CD14-positive monocyte (primary cell): ENCODE measurements around the gene TENM3. TPM values are rescaled to one million over a fixed set of nuclear protein-coding genes. Genes with fewer than 3 reads are reported as not detected.

Experiments
- DNase-seq, 3 donors: peaks; one replicate each; pipeline ENCODE4 v3.0.0-alpha.2; 2011 to 2022
- H2AFZ ChIP-seq: 2 replicates; pipeline ENCODE4 v1.6.0; 2012; ENCODE audit warnings: mild to moderate bottlenecking, low read depth, low read length, inconsistent platforms; ENCODE audit not compliant: insufficient read depth, poor library complexity, severe bottlenecking
- H3K27ac ChIP-seq, 2 donors: 1 replicate in 1 of 2; 2 replicates in 1 of 2; pipeline ENCODE4 v1.5.1; 2012 to 2013; ENCODE audit warnings: low read length in 2 of 2, control low read depth in 1 of 2, inconsistent platforms in 1 of 2, low read depth in 1 of 2, mild to moderate bottlenecking in 1 of 2
- H3K27me3 ChIP-seq, 2 donors: one replicate each; pipeline versions ENCODE4 v1.6.0 to v1.6.1; 2011 to 2013; ENCODE audit warnings: low read length in 2 of 2; ENCODE audit not compliant: control insufficient read depth in 2 of 2, insufficient read depth in 2 of 2
- H3K36me3 ChIP-seq, 2 donors: replicated peaks in 1 of 2; 1 replicate in 1 of 2; 2 replicates in 1 of 2; pipeline versions ENCODE4 v1.5.1 to v1.6.1; 2012 to 2013; ENCODE audit warnings: low read length in 2 of 2, control low read depth in 1 of 2, inconsistent platforms in 1 of 2, mild to moderate bottlenecking in 1 of 2; ENCODE audit not compliant: insufficient read depth in 2 of 2, control insufficient read depth in 1 of 2
- H3K4me1 ChIP-seq, 2 donors: 1 replicate in 1 of 2; 2 replicates in 1 of 2; pipeline versions ENCODE4 v1.5.1 to v1.6.1; 2012 to 2013; ENCODE audit warnings: low read length in 2 of 2, control low read depth in 1 of 2, inconsistent platforms in 1 of 2, mild to moderate bottlenecking in 1 of 2, moderate library complexity in 1 of 2; ENCODE audit not compliant: insufficient read depth in 2 of 2, control insufficient read depth in 1 of 2
- H3K4me2 ChIP-seq: replicated peaks from 2 replicates; pipeline ENCODE3; 2012; ENCODE audit warnings: low read length, moderate library complexity, mild to moderate bottlenecking; ENCODE audit not compliant: poor library complexity, severe bottlenecking; ENCODE audit errors: extremely low read depth
- H3K4me3 ChIP-seq, 3 experiments: fragments of 200-600 bp in 1 of 3; sonication (generic) in 1 of 3; replicated peaks in 1 of 3; 1 replicate in 2 of 3; 2 replicates in 1 of 3; pipeline ENCODE4 v1.5.1; 2011 to 2013; ENCODE audit warnings: low read length in 3 of 3, mild to moderate bottlenecking in 3 of 3, control low read depth in 2 of 3, low read depth in 2 of 3, inconsistent platforms in 1 of 3, moderate library complexity in 1 of 3
- H3K79me2 ChIP-seq: 2 replicates; pipeline ENCODE4 v1.6.0; 2012; ENCODE audit warnings: mild to moderate bottlenecking, control low read depth, inconsistent platforms, low read length, moderate library complexity; ENCODE audit not compliant: insufficient read depth
- H3K9ac ChIP-seq: 2 replicates; pipeline ENCODE4 v1.6.0; 2017; ENCODE audit warnings: low read length, mild to moderate bottlenecking; ENCODE audit not compliant: insufficient read depth, poor library complexity, severe bottlenecking
- H3K9me3 ChIP-seq, 2 donors: replicated peaks in 1 of 2; 1 replicate in 1 of 2; 2 replicates in 1 of 2; pipeline versions ENCODE4 v1.5.1 to v1.6.1; 2012 to 2013; ENCODE audit warnings: low read length in 2 of 2, control low read depth in 1 of 2; ENCODE audit not compliant: control insufficient read depth in 1 of 2, insufficient read depth in 1 of 2
- H4K20me1 ChIP-seq: 2 replicates; pipeline ENCODE4 v1.6.0; 2012; ENCODE audit warnings: mild to moderate bottlenecking, low read length, control low read depth, moderate library complexity; ENCODE audit not compliant: insufficient read depth
- H3K27ac Mint-ChIP-seq, 7 donors: one replicate each; pipeline ENCODE4 v1.8.0; 2020; ENCODE audit warnings: mild to moderate bottlenecking in 7 of 7, mixed read lengths in 7 of 7, moderate library complexity in 6 of 7, inconsistent platforms in 2 of 7
- H3K27me3 Mint-ChIP-seq, 3 donors: one replicate each; pipeline ENCODE4 v1.8.0; 2021 to 2022; ENCODE audit warnings: low read depth in 3 of 3, mild to moderate bottlenecking in 3 of 3, mixed read lengths in 3 of 3, moderate library complexity in 3 of 3, inconsistent platforms in 1 of 3
- H3K36me3 Mint-ChIP-seq, 2 donors: one replicate each; pipeline ENCODE4 v1.8.0; 2020; ENCODE audit warnings: mixed read lengths in 2 of 2, inconsistent platforms in 1 of 2, mild to moderate bottlenecking in 1 of 2
- H3K4me1 Mint-ChIP-seq: one replicate; pipeline ENCODE4 v1.8.0; 2020; ENCODE audit warnings: mild to moderate bottlenecking, mixed read lengths
- H3K4me3 Mint-ChIP-seq, 2 donors: one replicate each; pipeline ENCODE4 v1.8.0; 2020; ENCODE audit warnings: mild to moderate bottlenecking in 2 of 2, mixed read lengths in 2 of 2, moderate library complexity in 1 of 2
- H3K9me3 Mint-ChIP-seq, 7 donors: one replicate each; pipeline ENCODE4 v1.8.0; 2020 to 2022; ENCODE audit warnings: mixed read lengths in 7 of 7, mild to moderate bottlenecking in 6 of 7, moderate library complexity in 6 of 7, inconsistent platforms in 2 of 7
- CTCF ChIP-seq: fragments of 200-600 bp; IDR thresholded peaks from one replicate; pipeline ENCODE4 v1.8.0; 2022; ENCODE audit warnings: antibody characterized with exemption, mild to moderate bottlenecking
- WGBS: methylation state at CpG from one replicate; pipeline ENCODE4 v1.1.5; 2013; ENCODE audit warnings: missing lambda C conversion rate; ENCODE audit not compliant: insufficient coverage; 5-methylcytosine and 5-hydroxymethylcytosine counted together
- intact Hi-C, 2 donors: fragments of 100-400 bp; cut with micrococcal nuclease; formaldehyde crosslinking; loops; one replicate each; pipeline versions ENCODE4 v1.15.0 to v1.15.1; 2023
- polyA plus RNA-seq, 3 donors: library from polyadenylated mRNA; depleted of rRNA in 1 of 3; unstranded in 2 of 3; stranded (reverse) in 1 of 3; fragments of 300-500 nt in 2 of 3; fragments of >200 nt in 1 of 3; fragmentation: Illumina TruSeq in 2 of 3; gene quantifications; 1 replicate in 2 of 3; 2 replicates in 1 of 3; pipeline ENCODE4 v1.2.3, GENCODE V29; 2012 to 2021

TENM3 gene
- polyA plus RNA-seq, 3 donors = not detected

GRCh38 chr4:182258441-182259000 is 15.3 kb downstream of the TENM3 start:
- H3K9me3 ChIP-seq = peaks cover 0 to 10% of the 10 kb centered on the region in 2 donors
- H3K27me3 ChIP-seq = no peaks in the 10 kb centered on the region
- no peak for DNase-seq
- H3K9me3 Mint-ChIP-seq = peaks cover 0 to 8% (median 4%) of the 10 kb centered on the region in 7 donors
- no peaks in the 10 kb centered on the region for H3K4me1 ChIP-seq
- no peak for TF ChIP-seq CTCF
- no peak overlapping the region for H3K27ac Mint-ChIP-seq
- no peaks in the 10 kb centered on the region for H3K4me1 Mint-ChIP-seq
- no peak overlapping the region for H2AFZ ChIP-seq
- H3K4me2 ChIP-seq = no peak overlapping the region
- H3K27ac ChIP-seq = no peak overlapping the region
- WGBS = no CpG with 5 or more reads among the region's 4 CpGs
- no peak overlapping the region for H3K4me3 Mint-ChIP-seq
- H3K36me3 ChIP-seq = no peaks in the 10 kb centered on the region
- no peaks in the 10 kb centered on the region for H3K79me2 ChIP-seq
- no peaks in the 10 kb centered on the region for H3K36me3 Mint-ChIP-seq
- H4K20me1 ChIP-seq = no peaks in the 10 kb centered on the region
- H3K9ac ChIP-seq = no peak overlapping the region
- H3K27me3 Mint-ChIP-seq = no peaks in the 10 kb centered on the region
- intact Hi-C loops = no loop called here
- no peak overlapping the region for H3K4me3 ChIP-seq

GRCh38 chr4:182261651-182262223 is 18.5 kb downstream of the TENM3 start:
- H3K9ac ChIP-seq = no peak overlapping the region
- DNase-seq = no peak
- H3K27ac Mint-ChIP-seq = no peak overlapping the region
- H3K4me3 ChIP-seq = no peak overlapping the region
- H3K4me3 Mint-ChIP-seq = no peak overlapping the region
- peaks cover 0 to 11% of the 10 kb centered on the region in 2 donors for H3K9me3 ChIP-seq
- WGBS = 87% methylated on average over 6 of the region's 8 CpGs
- H3K36me3 ChIP-seq = no peaks in the 10 kb centered on the region
- intact Hi-C loops = no loop called here
- H3K4me2 ChIP-seq = no peak overlapping the region
- no peaks in the 10 kb centered on the region for H3K79me2 ChIP-seq
- H3K27me3 ChIP-seq = no peaks in the 10 kb centered on the region
- H3K4me1 Mint-ChIP-seq = no peaks in the 10 kb centered on the region
- no peak for TF ChIP-seq CTCF
- H4K20me1 ChIP-seq = no peaks in the 10 kb centered on the region
- H3K36me3 Mint-ChIP-seq = no peaks in the 10 kb centered on the region
- no peak overlapping the region for H2AFZ ChIP-seq
- H3K27me3 Mint-ChIP-seq = no peaks in the 10 kb centered on the region
- no peaks in the 10 kb centered on the region for H3K4me1 ChIP-seq
- peaks cover 0 to 16% (median 5%) of the 10 kb centered on the region in 7 donors for H3K9me3 Mint-ChIP-seq
- H3K27ac ChIP-seq = no peak overlapping the region
